ENCODE measurements around the gene DUT. TPM values are rescaled to one million over a fixed set of nuclear protein-coding genes. Genes with fewer than 3 reads are reported as not detected.

DUT gene
- total and polyA plus RNA-seq, 2 experiments from 2014 or later, result 78.0 to 149 TPM

DNA sequence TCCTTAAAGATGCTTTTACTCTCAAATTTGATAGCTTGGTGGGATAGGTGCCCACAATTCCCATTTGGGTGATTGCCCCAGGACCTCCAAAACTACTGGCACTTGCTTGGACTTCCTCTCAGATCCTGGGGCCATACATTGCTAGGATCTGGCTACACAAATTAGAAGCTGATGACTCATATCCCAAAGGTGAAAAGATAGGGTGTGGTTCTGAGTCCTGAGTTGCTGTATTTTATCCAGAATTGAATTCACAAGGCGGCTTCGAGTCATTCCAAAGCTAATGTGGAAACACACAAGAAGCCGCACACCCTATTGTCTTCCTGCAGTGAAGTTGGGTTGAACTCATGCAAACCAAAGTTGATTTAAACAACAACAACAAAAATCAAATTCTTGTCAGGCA is 53.4 kb downstream of the DUT start:
- Histone ChIP-seq H3K9ac (peak overlapping the region; percentile 90), H3K4me1 (ENCODE audit: insufficient read depth) (peaks cover 57% of the 10 kb centered on the region), H3K79me2 (ENCODE audit: insufficient read depth) (no peaks in the 10 kb centered on the region), H4K20me1 (ENCODE audit: insufficient read depth) (no peaks in the 10 kb centered on the region), H3K9me3 (ENCODE audit: low read depth) (no peaks in the 10 kb centered on the region), H2AFZ (no peak overlapping the region), H3K27me3 (replicated peaks; ENCODE audit: insufficient read depth) (no peaks in the 10 kb centered on the region), H3K4me2 (ENCODE audit: unreplicated experiment) (peak overlapping the region; percentile 77), H3K4me3 (peak overlapping the region; percentile 5; the same call in 1 of the 2 replicates), H3K9me2 (ENCODE audit: insufficient read depth) (no peaks in the 10 kb centered on the region; the same call in 1 of the 2 replicates), H3F3A (ENCODE audit: insufficient read depth) (peaks cover 63% of the 10 kb centered on the region), H3K36me3 (ENCODE audit: low read depth) (no peaks in the 10 kb centered on the region), H3K27ac (peak overlapping the region; percentile 99)
- in situ Hi-C loops (cut with MboI), result no loop called here
- peak; percentile 70 for DNase-seq
- TF ChIP-seq EZH2 (IDR thresholded peaks at IDR 0.05; ENCODE audit: insufficient read depth, poor library complexity, severe bottlenecking), result no peak
- no peak for TF ChIP-seq EZH2phosphoT487 (IDR thresholded peaks at IDR 0.05; ENCODE audit: insufficient read depth, low read depth)
- 12 to 13% methylated on average over 3 of the region's 3 CpGs for WGBS, 2 experiments (ENCODE audit: low coverage in 1 of 2, low lambda C conversion rate in 2 of 2, missing lambda C conversion rate in 2 of 2)

DNA sequence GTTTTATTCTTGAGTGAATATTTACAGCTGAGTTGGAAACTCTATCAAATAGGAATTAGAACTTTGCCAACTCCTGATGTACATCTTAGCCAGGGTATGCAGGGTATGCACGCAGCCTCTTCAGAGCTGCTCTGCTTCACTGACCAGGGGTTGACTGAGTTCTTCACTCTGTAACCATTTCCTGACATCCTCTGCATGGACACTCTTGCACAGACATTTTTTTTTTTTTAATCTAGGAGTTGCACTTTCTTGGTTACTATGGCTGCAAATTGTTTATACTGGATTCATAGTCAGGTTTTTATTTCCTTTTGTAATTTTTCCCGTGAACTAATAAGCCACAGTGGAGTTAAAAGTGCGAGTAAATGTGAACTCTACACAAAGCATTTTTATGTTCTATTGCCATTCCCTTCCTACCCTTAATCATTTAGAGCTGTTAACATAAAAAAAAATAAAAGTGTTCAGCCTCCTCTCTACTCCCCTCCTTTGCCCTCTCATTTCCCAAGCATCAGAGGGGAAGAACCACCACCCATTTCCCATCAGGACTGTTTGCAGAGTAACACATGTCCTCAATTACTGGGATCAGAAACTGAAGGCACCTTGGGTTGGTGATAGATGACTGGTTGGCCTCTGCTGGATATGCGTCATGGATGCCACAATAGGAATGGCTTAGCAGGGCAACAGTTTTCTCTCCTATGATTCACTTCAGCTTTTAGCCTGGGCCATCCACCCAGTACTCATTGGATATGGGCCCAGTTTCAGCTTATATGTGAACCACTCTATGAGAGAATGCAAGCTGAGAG is 54.0 kb downstream of the DUT start:
- DNase-seq, result peak; percentile 99
- Histone ChIP-seq H2AFZ (no peak overlapping the region), H3K27ac (peak overlapping the region; percentile 99), H3K4me1 (ENCODE audit: insufficient read depth) (peaks cover 63% of the 10 kb centered on the region), H3K4me3 (peak overlapping the region; percentile 25), H3K9me3 (ENCODE audit: low read depth) (no peaks in the 10 kb centered on the region), H3K79me2 (ENCODE audit: insufficient read depth) (no peaks in the 10 kb centered on the region), H3K27me3 (replicated peaks; ENCODE audit: insufficient read depth) (no peaks in the 10 kb centered on the region), H4K20me1 (ENCODE audit: insufficient read depth) (no peaks in the 10 kb centered on the region), H3K9me2 (ENCODE audit: insufficient read depth) (no peaks in the 10 kb centered on the region; the same call in 1 of the 2 replicates), H3K4me2 (ENCODE audit: unreplicated experiment) (peak overlapping the region; percentile 77), H3K36me3 (ENCODE audit: low read depth) (no peaks in the 10 kb centered on the region), H3K9ac (peak overlapping the region; percentile 90), H3F3A (ENCODE audit: insufficient read depth) (peaks cover 69% of the 10 kb centered on the region)
- TF ChIP-seq EZH2phosphoT487 (IDR thresholded peaks at IDR 0.05; ENCODE audit: insufficient read depth, low read depth) (no peak), EZH2 (IDR thresholded peaks at IDR 0.05; ENCODE audit: insufficient read depth, poor library complexity, severe bottlenecking) (no peak)
- in situ Hi-C loops (cut with MboI), result no loop called here
- WGBS, 2 experiments (ENCODE audit: low coverage in 1 of 2, low lambda C conversion rate in 2 of 2, missing lambda C conversion rate in 2 of 2), result 1 to 2% methylated on average over 4 of the region's 4 CpGs

DNA sequence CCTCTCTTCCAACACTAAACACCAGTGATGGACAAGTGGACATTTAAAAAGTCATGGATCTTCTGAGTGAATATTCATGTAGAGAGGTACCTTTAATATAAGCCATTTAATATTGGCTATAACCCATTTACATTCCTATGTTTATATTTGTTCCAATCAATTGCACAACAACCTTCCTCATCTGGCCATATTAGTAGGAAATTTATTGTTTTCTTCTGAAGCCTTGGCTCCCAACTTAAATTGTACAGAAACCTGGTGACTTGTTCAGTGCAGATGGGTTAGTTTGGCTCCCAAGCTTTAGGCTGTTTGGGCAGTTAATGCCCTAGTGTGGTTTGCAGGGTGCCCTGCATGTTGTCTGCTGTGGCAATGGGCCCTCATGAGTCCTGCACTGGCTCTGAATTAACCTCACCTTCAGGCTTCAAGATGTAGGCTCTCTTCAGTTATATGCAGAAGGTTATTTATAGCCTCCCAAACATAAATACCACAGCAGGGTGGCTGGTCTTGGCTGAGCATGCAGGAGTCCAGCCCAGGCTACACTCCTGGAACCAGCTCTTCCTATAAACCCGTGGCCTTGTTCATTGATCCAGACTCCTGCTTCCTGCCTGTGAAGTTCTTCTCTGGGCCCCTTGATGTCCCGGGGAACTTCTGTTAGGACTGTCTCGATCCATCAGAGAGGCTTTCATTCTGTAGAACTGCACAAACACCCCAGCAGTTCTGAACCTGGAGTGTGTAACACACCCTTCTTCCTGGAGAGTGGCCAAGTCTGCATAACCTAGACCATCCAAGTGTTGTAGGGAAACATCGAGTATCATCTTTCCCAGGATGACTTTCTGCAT is 57.0 kb downstream of the DUT start:
- peak overlapping the region; percentile 99 for H3K27ac ChIP-seq
- in situ Hi-C loops (cut with MboI), result no loop called here
- H3K9ac ChIP-seq, result peak overlapping the region; percentile 76
- 7 to 15% methylated on average over 4 of the region's 4 CpGs for WGBS, 2 experiments (ENCODE audit: low coverage in 1 of 2, low lambda C conversion rate in 2 of 2, missing lambda C conversion rate in 2 of 2)
- H3K4me1 ChIP-seq (ENCODE audit: insufficient read depth), result peaks cover 86% of the 10 kb centered on the region
- H3K4me3 ChIP-seq, result no peak overlapping the region
- no peaks in the 10 kb centered on the region for H4K20me1 ChIP-seq (ENCODE audit: insufficient read depth)
- no peaks in the 10 kb centered on the region for H3K9me3 ChIP-seq (ENCODE audit: low read depth)
- H2AFZ ChIP-seq, result no peak overlapping the region
- H3K9me2 ChIP-seq (ENCODE audit: insufficient read depth), result no peaks in the 10 kb centered on the region
- no peaks in the 10 kb centered on the region for H3K27me3 ChIP-seq (replicated peaks; ENCODE audit: insufficient read depth)
- H3F3A ChIP-seq (ENCODE audit: insufficient read depth), result peaks cover 87% of the 10 kb centered on the region
- H3K4me2 ChIP-seq (ENCODE audit: unreplicated experiment), result peak overlapping the region; percentile 66
- DNase-seq, result peak; percentile 62
- H3K36me3 ChIP-seq (ENCODE audit: low read depth), result no peaks in the 10 kb centered on the region
- no peaks in the 10 kb centered on the region for H3K79me2 ChIP-seq (ENCODE audit: insufficient read depth)
- TF ChIP-seq EZH2 (IDR thresholded peaks at IDR 0.05; ENCODE audit: insufficient read depth, poor library complexity, severe bottlenecking) (no peak), EZH2phosphoT487 (IDR thresholded peaks at IDR 0.05; ENCODE audit: insufficient read depth, low read depth) (no peak)

DNA sequence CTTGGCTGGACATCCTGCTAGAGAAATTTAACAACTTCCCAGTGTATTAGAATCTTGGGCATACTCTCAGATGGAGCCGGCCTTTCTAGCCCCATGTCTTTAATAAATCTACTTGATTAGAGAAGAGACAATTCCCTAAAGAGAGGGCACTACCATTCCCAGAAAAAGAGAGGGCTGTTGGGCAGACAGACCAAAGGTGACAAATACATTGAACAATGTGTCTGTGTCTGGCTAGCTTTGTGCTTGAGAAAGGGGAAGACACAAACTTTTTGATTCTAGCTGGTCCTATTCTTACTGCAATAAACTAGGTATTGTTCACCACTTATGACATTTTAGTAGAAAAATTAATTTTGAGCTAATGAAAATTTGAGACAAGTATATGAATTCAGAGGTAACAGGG is 57.7 kb downstream of the DUT start:
- peak overlapping the region; percentile 66 for H3K4me2 ChIP-seq (ENCODE audit: unreplicated experiment)
- no peaks in the 10 kb centered on the region for H3K79me2 ChIP-seq (ENCODE audit: insufficient read depth)
- H3K9me3 ChIP-seq (ENCODE audit: low read depth), result no peaks in the 10 kb centered on the region
- H3K27ac ChIP-seq, result peak overlapping the region; percentile 99
- WGBS, 2 experiments (ENCODE audit: low coverage in 1 of 2, low lambda C conversion rate in 2 of 2, missing lambda C conversion rate in 2 of 2), result 0 to 7% methylated on average over 1 of the region's 1 CpG
- H3K27me3 ChIP-seq (replicated peaks; ENCODE audit: insufficient read depth), result no peaks in the 10 kb centered on the region
- peaks cover 81% of the 10 kb centered on the region for H3K4me1 ChIP-seq (ENCODE audit: insufficient read depth)
- in situ Hi-C loops (cut with MboI), result no loop called here
- TF ChIP-seq EZH2 (IDR thresholded peaks at IDR 0.05; ENCODE audit: insufficient read depth, poor library complexity, severe bottlenecking) (no peak), EZH2phosphoT487 (IDR thresholded peaks at IDR 0.05; ENCODE audit: insufficient read depth, low read depth) (no peak)
- DNase-seq, result peak; percentile 70
- no peaks in the 10 kb centered on the region for H3K9me2 ChIP-seq (ENCODE audit: insufficient read depth)
- no peak overlapping the region for H3K4me3 ChIP-seq
- H2AFZ ChIP-seq, result no peak overlapping the region
- H3F3A ChIP-seq (ENCODE audit: insufficient read depth), result peaks cover 87% of the 10 kb centered on the region
- H3K9ac ChIP-seq, result peak overlapping the region; percentile 76
- H3K36me3 ChIP-seq (ENCODE audit: low read depth), result no peaks in the 10 kb centered on the region
- H4K20me1 ChIP-seq (ENCODE audit: insufficient read depth), result no peaks in the 10 kb centered on the region
